GM12878 (cell line): ENCODE results near the gene C1QTNF12. TPM values are rescaled to one million over a fixed set of nuclear protein-coding genes. Genes with fewer than 3 reads are reported as not detected.

Experiments used
- ATAC-seq: fragments of 200-7000 bp; cut with Tn5 transposase; 3 replicates; pipeline ENCODE4 v1.9.1; 2020; ENCODE audit warnings: mild to moderate bottlenecking, moderate library complexity
- BruUV-seq: library from RNA; stranded (reverse); fragments of 400-500 nt; replicated peaks from 2 replicates; lab custom pipeline; 2021; lab: Mats Ljungman, UMichigan
- CTCF ChIA-PET: fragments of 300-600 bp; sonication (Branson Sonifier 250); formaldehyde crosslinking; extraction: SDS; loops from one replicate; lab custom pipeline; 2021; ENCODE audit warnings: inconsistent platforms; lab: Yijun Ruan, JAX
- POLR2A ChIA-PET: fragments of 350-600 bp; formaldehyde crosslinking; extraction: SDS; loops from one replicate; lab custom pipeline; 2021; ENCODE audit warnings: inconsistent platforms; lab: Charles Lee
- RAD21 ChIA-PET: fragments of 300-600 bp; sonication (Branson Sonifier 250); formaldehyde crosslinking; loops from one replicate; lab custom pipeline; 2023; ENCODE audit warnings: antibody characterized with exemption; ENCODE audit not compliant: unreplicated experiment; lab: Charles Lee
- SMC1A ChIA-PET: fragments of 300-600 bp; sonication (Branson Sonifier 250); formaldehyde crosslinking; loops from one replicate; lab custom pipeline; 2023; ENCODE audit not compliant: unreplicated experiment, uncharacterized antibody; lab: Charles Lee
- DNase-seq: peaks from one replicate; pipeline ENCODE4 v3.0.0-alpha.2; 2011; ENCODE audit warnings: low read depth, low spot score
- FAIRE-seq: peaks from 3 replicates; lab custom pipeline; 2011; peaks lifted over from hg19 to GRCh38; lab: Jason Lieb, UNC
- H2AFZ ChIP-seq: 2 replicates; pipeline ENCODE4 v1.6.0; 2011; ENCODE audit warnings: low read depth, low read length, control low read depth; ENCODE audit not compliant: control insufficient read depth
- H3K27ac ChIP-seq: 2 replicates; pipeline ENCODE4 v1.5.1; 2011; ENCODE audit warnings: control low read depth; ENCODE audit not compliant: control insufficient read depth, insufficient read depth
- H3K27me3 ChIP-seq, 2 experiments: replicated peaks in 1 of 2; 2 replicates each; pipeline versions ENCODE4 v1.6.0 to v1.6.1; 2011; ENCODE audit warnings: low read length in 1 of 2; ENCODE audit not compliant: control insufficient read depth in 2 of 2, insufficient read depth in 2 of 2
- H3K36me3 ChIP-seq, 2 experiments: 2 replicates each; pipeline ENCODE4 v1.5.1; 2011; ENCODE audit warnings: low read length in 1 of 2; ENCODE audit not compliant: control insufficient read depth in 2 of 2, insufficient read depth in 2 of 2
- H3K4me1 ChIP-seq: 2 replicates; pipeline ENCODE4 v1.6.1; 2011; ENCODE audit warnings: mild to moderate bottlenecking, low read length, moderate library complexity, mixed read lengths; ENCODE audit not compliant: control insufficient read depth, insufficient read depth
- H3K4me2 ChIP-seq: 2 replicates; pipeline ENCODE4 v1.6.0; 2011; ENCODE audit warnings: control low read depth; ENCODE audit not compliant: control insufficient read depth, insufficient read depth
- H3K4me3 ChIP-seq: fragments of 200-600 bp; sonication (generic); 2 replicates; pipeline ENCODE4 v1.5.1; 2016
- H3K79me2 ChIP-seq: 2 replicates; pipeline ENCODE4 v1.6.0; 2011; ENCODE audit warnings: low read length; ENCODE audit not compliant: control insufficient read depth, insufficient read depth
- H3K9ac ChIP-seq: 2 replicates; pipeline ENCODE4 v1.8.0; 2011; ENCODE audit warnings: low read length, control low read depth, mixed read lengths; ENCODE audit not compliant: control insufficient read depth, insufficient read depth
- H3K9me3 ChIP-seq: replicated peaks from 3 replicates; pipeline ENCODE4 v1.5.1; 2011; ENCODE audit warnings: mild to moderate bottlenecking, low read length; ENCODE audit not compliant: control insufficient read depth, insufficient read depth
- H4K20me1 ChIP-seq: 2 replicates; pipeline ENCODE4 v1.6.0; 2011; ENCODE audit not compliant: control insufficient read depth, insufficient read depth
- ASH2L ChIP-seq: fragments of 300-600, 200-600 bp; sonication (generic); IDR thresholded peaks from 2 replicates; pipeline ENCODE4 v1.6.1; 2017; ENCODE audit warnings: low read depth, mild to moderate bottlenecking, borderline replicate concordance
- CBX3 ChIP-seq: fragments of 200-600 bp; sonication (generic); IDR thresholded peaks from 2 replicates; pipeline ENCODE4 v1.6.1; 2016; ENCODE audit warnings: low read depth, borderline replicate concordance
- IRF5 ChIP-seq: fragments of 450-650 bp; IDR thresholded peaks from 2 replicates; pipeline ENCODE4 v1.6.1; 2017; ENCODE audit warnings: borderline replicate concordance
- MEF2A ChIP-seq: IDR thresholded peaks from 2 replicates; pipeline ENCODE4 v1.6.1; 2011; ENCODE audit warnings: low read depth, mild to moderate bottlenecking, low read length, moderate library complexity; ENCODE audit not compliant: insufficient read depth
- POLR2A ChIP-seq: IDR thresholded peaks from 2 replicates; pipeline ENCODE4 v1.6.1; 2011; ENCODE audit warnings: low read depth, mild to moderate bottlenecking, low read length
- SREBF1 ChIP-seq: IDR thresholded peaks from 2 replicates; pipeline ENCODE4 v1.6.1; 2012; ENCODE audit warnings: mild to moderate bottlenecking, low read length
- SUZ12 ChIP-seq: fragments of 200-600 bp; sonication (generic); IDR thresholded peaks from one replicate; pipeline ENCODE4 v1.6.1; 2018; ENCODE audit warnings: antibody characterized with exemption, mild to moderate bottlenecking; ENCODE audit not compliant: unreplicated experiment
- TAF1 ChIP-seq: IDR thresholded peaks from 2 replicates; pipeline ENCODE4 v1.6.1; 2011; ENCODE audit warnings: mild to moderate bottlenecking, low read depth, low read length, borderline replicate concordance
- TCF3 ChIP-seq: IDR thresholded peaks from 2 replicates; pipeline ENCODE4 v1.6.1; 2012; ENCODE audit warnings: low read depth, mild to moderate bottlenecking, low read length, borderline replicate concordance; ENCODE audit not compliant: insufficient read depth
- ZNF207 ChIP-seq: fragments of 450-650 bp; IDR thresholded peaks from 2 replicates; pipeline ENCODE4 v1.6.1; 2014; ENCODE audit warnings: antibody characterized with exemption, mild to moderate bottlenecking, borderline replicate concordance
- ZNF592 ChIP-seq: fragments of 450-650 bp; IDR thresholded peaks from 2 replicates; pipeline ENCODE4 v1.6.1; 2017; ENCODE audit warnings: mild to moderate bottlenecking, moderate library complexity
- WGBS: methylation state at CpG from one replicate; pipeline ENCODE4 v1.1.6; 2016; ENCODE audit warnings: low lambda C conversion rate; ENCODE audit not compliant: insufficient replicate concordance, insufficient coverage; ENCODE audit errors: missing lambda C conversion rate; 5-methylcytosine and 5-hydroxymethylcytosine counted together
- in situ Hi-C: fragments of 300-500 bp; cut with MboI; formaldehyde crosslinking; loops from 9 replicates; pipeline ENCODE4 v1.14.3; 2018; ENCODE audit warnings: mixed read lengths
- intact Hi-C: fragments of 100-400 bp; cut with micrococcal nuclease; formaldehyde crosslinking; loops from one replicate; pipeline ENCODE4 v1.14.2; 2022; ENCODE audit not compliant: unreplicated experiment
- polyA plus RNA-seq, 11 experiments: library from polyadenylated mRNA; depleted of rRNA in 4 of 11; unstranded in 6 of 11; stranded (reverse) in 5 of 11; fragments of >200 nt; fragmentation: Nextera tagmentation in 4 of 11; fragmentation: Illumina TruSeq in 1 of 11; extraction: Ambion mirVana in 4 of 11; extraction: Trizol in 1 of 11; gene quantifications; 1 replicate in 1 of 11; 2 replicates in 10 of 11; pipeline versions ENCODE4 v1.2.1 to v1.2.3, GENCODE V29; 2011 to 2016; ENCODE audit warnings: inconsistent platforms in 2 of 11, missing spikeins in 2 of 11, low read depth in 1 of 11
- total RNA-seq, 4 experiments: library from RNA; depleted of rRNA in 3 of 4; stranded (reverse); fragments of >200 nt in 3 of 4; fragmentation: Illumina TruSeq in 1 of 4; extraction: Trizol in 1 of 4; gene quantifications; 2 replicates each; pipeline versions ENCODE4 v1.2.1 to v1.2.3, GENCODE V29; 2013 to 2021

The C1QTNF12 gene
- total and polyA plus RNA-seq, 10 of the 15 experiments (the other 5 are each of a cell fraction or from before 2014, with no cell fraction given), result 0.17 to 1.0 (median 0.31) TPM; not detected in 5

GRCh38 chr1:1247341-1247913, 905 bp upstream of the C1QTNF12 start:
- Histone ChIP-seq H3K36me3 (no peaks in the 10 kb centered on the region; a peak in 1 of 4 replicates), H2AFZ (no peak overlapping the region), H3K4me3 (no peak overlapping the region), H3K4me1 (peaks cover 12% of the 10 kb centered on the region), H3K4me2 (no peak overlapping the region), H3K9ac (no peak overlapping the region), H3K27ac (no peak overlapping the region), H3K79me2 (no peaks in the 10 kb centered on the region), H3K27me3 (peaks cover 1 to 5% of the 10 kb centered on the region in 2 experiments; a peak in 3 of 4 replicates), H4K20me1 (no peaks in the 10 kb centered on the region), H3K9me3 (no peaks in the 10 kb centered on the region)
- intact Hi-C loops, result no loop called here
- no peak for ATAC-seq
- DNase-seq, result no peak
- FAIRE-seq, result no peak
- SMC1A ChIA-PET, result no interaction called here
- BruUV-seq, result no TSS peak
- in situ Hi-C loops, result no loop called here
- POLR2A ChIA-PET, result no interaction called here
- peak; percentile 6; the same call in 1 of the 2 replicates for TF ChIP-seq POLR2A
- no peak for TF ChIP-seq MEF2A
- RAD21 ChIA-PET, result no interaction called here
- 55% methylated on average over 25 of the region's 25 CpGs for WGBS
- CTCF ChIA-PET, result no interaction called here

DNA sequence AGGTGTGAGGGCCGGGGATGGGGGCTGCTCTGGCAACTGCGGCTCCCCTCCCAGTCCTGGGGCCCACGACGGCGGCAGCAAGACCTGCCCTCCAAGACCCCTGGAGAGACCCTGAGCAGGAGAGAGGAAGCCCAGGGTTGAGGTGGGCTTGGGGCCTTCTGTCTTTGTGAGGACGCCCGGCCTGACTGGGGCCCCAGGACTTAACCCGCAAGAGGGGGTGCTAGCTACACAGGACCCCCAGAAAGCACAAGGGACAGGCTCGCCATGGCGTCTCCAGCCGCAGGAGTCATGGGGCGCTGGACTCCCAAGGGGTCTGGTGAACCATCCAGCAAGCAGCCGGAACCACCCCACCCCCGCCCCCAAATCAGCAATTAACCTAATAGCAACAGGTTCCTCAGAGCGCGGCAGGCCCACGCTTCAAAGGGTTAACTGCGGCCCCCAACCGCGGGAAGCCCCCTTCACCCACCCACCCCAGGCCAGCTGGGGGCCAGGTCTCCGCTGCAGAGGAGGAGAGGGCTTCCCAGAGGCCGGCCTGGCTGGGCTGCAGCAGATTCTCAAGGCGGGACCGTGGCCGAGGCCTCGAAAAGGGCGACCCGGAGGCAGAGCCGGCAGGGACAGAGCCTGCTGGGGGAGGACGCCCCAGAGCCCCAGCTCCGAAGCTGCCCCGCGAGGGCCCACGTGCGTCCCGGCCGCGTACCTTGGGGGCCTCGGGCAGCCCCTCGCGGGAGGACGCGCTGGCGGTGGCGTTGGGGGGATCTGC, 525 bp downstream of the C1QTNF12 start:
- SMC1A ChIA-PET, result no interaction called here
- RAD21 ChIA-PET, result no interaction called here
- CTCF ChIA-PET, result no interaction called here
- POLR2A ChIA-PET, result no interaction called here
- no peak overlapping the region for H3K9ac ChIP-seq
- no peak overlapping the region for H3K4me2 ChIP-seq
- no peaks in the 10 kb centered on the region for H3K36me3 ChIP-seq
- peaks cover 7% of the 10 kb centered on the region for H3K4me1 ChIP-seq
- no peaks in the 10 kb centered on the region for H3K9me3 ChIP-seq
- no peak overlapping the region for H3K4me3 ChIP-seq
- in situ Hi-C loops, result no loop called here
- no peak overlapping the region for H3K27ac ChIP-seq
- FAIRE-seq (no peak), ATAC-seq (no peak), DNase-seq (no peak)
- no peak overlapping the region for H2AFZ ChIP-seq
- no peaks in the 10 kb centered on the region for H4K20me1 ChIP-seq
- H3K27me3 ChIP-seq, result peaks cover 1 to 5% of the 10 kb centered on the region in 2 experiments; a peak in 3 of 4 replicates
- WGBS, result 26% methylated on average over 23 of the region's 45 CpGs
- no TSS peak for BruUV-seq
- no peaks in the 10 kb centered on the region for H3K79me2 ChIP-seq
- intact Hi-C loops, result no loop called here
- no peak for TF ChIP-seq SREBF1
- no peak for TF ChIP-seq ZNF207
- TF ChIP-seq ZNF592, result no peak
- TF ChIP-seq TCF3, result no peak
- TF ChIP-seq IRF5, result no peak
- no peak for TF ChIP-seq TAF1
- TF ChIP-seq SUZ12, result no peak
- TF ChIP-seq ASH2L, result no peak
- TF ChIP-seq CBX3, result no peak
